HG03045 (cell line): ENCODE results near the gene PXDN.
"Not testable (repeated sequence)": the region's sequence is repeated elsewhere in the genome, so short reads cannot be mapped to it uniquely, and the experiment has no call there.

Experiments
- ATAC-seq: cut with Tn5 transposase; IDR thresholded peaks from one replicate; pipeline ENCODE4 v1.9.1; 2021; ENCODE audit warnings: mild to moderate bottlenecking, moderate library complexity; ENCODE audit not compliant: unreplicated experiment

PXDN gene

GRCh38 chr2:1708476-1709334, 35.6 kb downstream of the PXDN start:
- ATAC-seq = no peak

DNA sequence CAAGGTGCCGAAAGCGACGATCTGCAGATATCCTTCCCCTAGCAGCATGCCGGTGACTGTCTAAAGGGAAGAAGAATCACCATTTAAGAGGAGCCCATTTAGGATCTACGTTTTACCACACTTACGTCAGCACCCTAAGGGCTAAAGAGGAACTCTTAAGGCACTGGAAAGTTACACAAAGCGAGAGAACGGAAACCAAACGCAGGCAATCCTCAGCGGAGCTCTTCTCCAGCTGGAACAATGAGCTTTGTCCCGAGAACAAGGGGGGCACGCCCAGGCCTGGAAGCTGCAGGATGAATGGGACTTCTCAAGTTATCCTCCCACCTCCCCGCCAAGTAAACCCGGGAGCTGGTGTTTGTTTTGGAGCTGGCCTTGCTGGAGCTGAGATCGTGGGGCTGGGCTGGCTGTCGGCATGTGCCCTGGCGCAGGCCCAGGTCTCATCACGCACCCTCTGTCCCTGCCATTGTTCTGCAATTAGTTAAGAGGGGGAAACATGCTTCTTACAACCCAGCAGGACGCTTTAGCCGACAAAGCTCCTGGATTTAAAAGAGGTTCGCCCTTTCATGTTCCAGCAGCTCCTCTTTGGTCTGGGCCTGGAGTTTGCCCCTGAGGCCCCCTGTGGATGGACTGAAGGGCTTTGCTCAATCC, 36.4 kb downstream of the PXDN start:
- ATAC-seq = no peak

- not testable (repeated sequence) for ATAC-seq
Observed at GRCh38 chr2:1706089-1706841, 38.0 kb downstream of the PXDN start.

DNA sequence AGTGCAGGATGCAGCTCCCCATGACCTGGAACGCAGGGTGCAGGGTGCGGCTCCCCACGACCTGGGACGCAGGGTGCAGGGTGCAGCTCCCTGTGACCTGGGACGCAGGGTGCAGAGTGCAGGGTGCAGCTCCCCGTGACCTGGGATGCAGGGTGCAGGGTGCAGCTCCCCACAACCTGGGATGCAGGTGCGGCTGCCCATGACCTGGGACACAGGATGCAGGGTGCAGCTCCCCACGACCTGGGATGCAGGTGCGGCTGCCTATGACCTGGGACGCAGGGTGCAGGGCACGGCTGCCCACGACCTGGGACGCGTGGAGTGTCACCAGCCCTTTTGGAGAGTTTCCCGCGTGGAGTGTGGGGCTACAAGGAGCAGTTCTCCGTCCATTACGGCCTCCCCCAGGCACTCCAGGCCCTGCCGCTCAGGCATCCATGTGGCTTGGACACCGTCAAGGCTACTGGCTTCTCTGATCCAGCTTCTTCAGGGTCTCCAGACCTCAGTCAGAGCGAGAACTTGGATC, 38.7 kb downstream of the PXDN start:
- no peak for ATAC-seq

GRCh38 chr2:1704631-1705556, 39.4 kb downstream of the PXDN start:
- no peak for ATAC-seq

- no peak for ATAC-seq
Observed at GRCh38 chr2:1702186-1702565, 42.1 kb downstream of the PXDN start.

DNA sequence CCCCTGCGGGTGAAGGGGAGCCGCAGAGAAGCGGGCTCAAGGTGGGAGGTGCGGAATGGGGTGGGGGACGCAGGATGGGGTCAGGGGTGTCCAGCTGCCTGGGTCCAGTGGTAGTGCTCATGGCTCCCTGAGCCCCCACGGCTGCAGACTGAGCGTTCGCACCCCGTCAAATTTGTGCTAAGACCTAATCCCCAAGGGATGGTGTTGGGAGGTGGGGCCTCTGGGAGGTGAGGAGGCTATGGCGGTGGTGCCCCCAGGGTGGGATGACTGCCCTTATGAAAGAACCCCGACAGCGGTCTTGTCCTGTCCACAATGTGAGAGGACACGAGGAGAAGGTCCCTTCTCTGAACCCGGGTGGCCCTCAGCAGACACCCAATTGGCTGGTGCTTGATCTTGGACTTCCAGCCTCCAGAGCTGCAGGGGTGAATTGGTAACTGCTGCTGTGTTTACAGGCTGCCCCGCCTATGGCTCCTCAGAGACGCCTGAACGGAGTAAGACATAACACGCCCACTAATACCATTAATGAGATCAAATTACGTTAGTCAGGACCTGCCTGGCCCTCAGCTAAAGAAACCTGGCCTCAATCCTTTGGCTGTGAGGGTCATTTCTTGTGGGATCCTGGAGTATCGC, 42.6 kb downstream of the PXDN start:
- no peak for ATAC-seq

GRCh38 chr2:1701020-1701419, 43.3 kb downstream of the PXDN start:
- ATAC-seq = no peak

DNA sequence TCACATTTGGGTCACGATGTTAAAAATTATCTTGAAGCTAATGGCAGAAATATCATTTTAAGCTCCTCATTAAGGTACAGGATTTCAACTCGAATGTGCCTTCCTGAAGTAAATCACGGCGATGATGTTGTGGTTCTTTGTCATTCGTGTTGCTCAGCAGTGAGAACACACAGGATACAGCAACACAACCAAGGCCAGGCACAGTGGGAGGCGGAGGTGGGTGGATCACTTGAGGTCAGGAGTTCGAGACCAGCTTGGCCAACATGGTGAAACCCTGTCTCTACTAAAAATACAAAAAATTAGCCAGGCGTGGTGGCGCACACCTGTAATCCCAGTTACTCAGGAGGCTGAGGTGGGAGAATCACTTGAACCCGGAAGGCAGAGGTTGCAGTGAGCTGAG, 43.9 kb downstream of the PXDN start:
- ATAC-seq = not testable (repeated sequence)

- ATAC-seq = no peak
Observed at GRCh38 chr2:1698188-1698945, 45.9 kb downstream of the PXDN start.

DNA sequence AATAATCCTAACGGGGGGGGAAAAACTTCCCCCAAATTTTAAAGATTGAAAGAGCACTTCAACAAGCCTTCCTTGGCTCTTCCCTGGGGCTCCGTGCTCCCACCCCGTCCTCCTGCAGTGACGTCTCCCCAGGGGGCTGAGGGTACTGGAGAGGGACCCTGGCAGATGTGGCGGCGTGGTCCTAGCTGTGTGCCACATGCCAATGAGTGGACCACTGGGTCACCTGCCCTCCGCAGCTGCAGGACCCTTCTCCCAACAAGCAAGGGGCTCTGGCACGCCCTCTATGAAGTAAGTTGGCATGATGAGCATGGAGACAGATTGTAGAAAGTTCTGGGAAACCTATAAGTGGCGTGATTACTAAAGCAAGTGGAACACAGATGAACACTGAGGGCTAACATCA, 46.7 kb downstream of the PXDN start:
- no peak for ATAC-seq

- ATAC-seq = no peak
Observed at GRCh38 chr2:1696472-1696871, 47.8 kb downstream of the PXDN start.

- ATAC-seq = no peak
Observed at GRCh38 chr2:1694371-1695271, 49.7 kb downstream of the PXDN start.

GRCh38 chr2:1693723-1694122, 50.6 kb downstream of the PXDN start:
- ATAC-seq = no peak

GRCh38 chr2:1692342-1692741, 52.0 kb downstream of the PXDN start:
- no peak for ATAC-seq

- no peak for ATAC-seq
Observed at GRCh38 chr2:1691366-1691765, 52.9 kb downstream of the PXDN start.

DNA sequence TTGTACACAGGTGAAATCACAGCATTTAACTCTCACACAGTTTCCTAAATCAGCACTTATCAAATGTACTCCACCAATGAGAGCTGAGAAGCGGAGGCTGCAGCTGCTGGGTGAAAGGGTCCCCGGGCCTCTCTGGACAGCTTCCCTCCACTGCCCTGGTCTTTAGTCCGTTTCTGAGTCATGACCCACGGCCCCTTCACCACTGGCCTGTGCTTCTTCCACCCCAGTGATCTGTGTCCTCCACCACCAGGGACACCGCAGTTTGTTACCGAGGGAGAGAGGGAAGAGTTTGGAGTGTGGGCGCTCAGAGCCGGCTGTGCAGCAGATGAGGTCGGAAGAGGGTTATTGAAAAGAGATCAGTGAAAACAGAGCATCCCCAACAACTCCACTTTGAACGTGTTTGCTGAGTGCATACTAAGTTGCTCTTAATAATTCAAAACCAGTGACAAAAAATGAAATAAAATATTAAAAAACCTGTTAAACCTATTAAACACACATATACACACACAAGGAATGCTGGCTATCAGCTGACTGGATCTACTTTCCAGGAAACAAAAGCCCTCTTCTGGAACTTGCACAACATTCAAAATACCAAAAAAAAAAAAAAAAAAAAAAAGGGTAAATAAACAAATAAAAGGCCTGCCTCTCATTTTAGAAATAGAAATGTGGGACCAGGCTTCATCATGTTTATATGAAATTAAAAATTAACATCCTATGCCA, 54.1 kb downstream of the PXDN start:
- no peak for ATAC-seq

DNA sequence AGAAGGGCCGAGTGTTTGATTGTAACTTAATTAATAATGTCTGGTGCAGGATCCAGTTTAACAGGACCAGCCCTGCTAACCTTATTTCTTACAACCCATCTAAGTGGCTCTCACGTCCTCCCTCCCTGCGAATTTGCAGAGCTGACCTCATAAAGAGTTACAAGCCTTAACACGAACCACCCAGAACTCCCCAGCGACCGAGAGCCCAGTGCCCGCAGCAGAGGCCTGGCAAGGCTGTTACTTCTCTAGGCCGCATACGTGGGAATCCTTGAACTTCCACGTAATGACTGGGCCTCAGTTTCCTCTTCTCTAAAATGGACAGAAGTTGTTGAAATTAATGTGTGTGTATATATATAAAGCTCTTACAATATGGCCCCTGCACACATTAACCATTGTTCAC, 55.5 kb downstream of the PXDN start:
- ATAC-seq = no peak
